ENCODE data around the gene TDRD12.
"Not testable (repeated sequence)": the region's sequence is repeated elsewhere in the genome, so short reads cannot be mapped to it uniquely, and the experiment has no call there.

The TDRD12 gene

GRCh38 chr19:32694316-32694715, 25.3 kb upstream of the TDRD12 start:
- DNase-seq: not testable (repeated sequence)

DNA sequence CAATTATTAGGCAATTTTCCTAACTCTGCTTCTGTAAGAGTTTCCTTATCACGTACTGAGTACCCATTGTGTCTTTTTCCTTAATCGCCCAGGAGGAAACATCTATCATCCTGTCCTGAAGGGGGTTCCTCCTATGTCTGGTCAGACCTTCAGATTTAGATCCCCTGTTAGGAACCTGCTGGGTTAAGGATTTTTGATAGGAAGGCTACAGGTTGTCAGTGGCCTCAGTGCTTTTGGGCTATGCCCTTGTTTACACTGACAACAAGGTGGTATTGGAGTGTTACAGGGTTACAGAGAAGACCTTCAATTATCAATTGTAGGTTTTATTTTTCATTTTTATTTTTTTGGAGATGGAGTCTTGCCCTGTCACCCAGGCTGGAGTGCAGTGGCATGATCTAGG, 24.7 kb upstream of the TDRD12 start:
- not testable (repeated sequence) for DNase-seq

GRCh38 chr19:32695506-32695905, 24.1 kb upstream of the TDRD12 start:
- DNase-seq: not testable (repeated sequence)

- not testable (repeated sequence) for DNase-seq
These were observed 22.8 kb upstream of the TDRD12 start for GRCh38 chr19:32696771-32697170.

- DNase-seq: not testable (repeated sequence)
These were observed 19.4 kb upstream of the TDRD12 start for GRCh38 chr19:32700129-32700528.

- DNase-seq: no peak
These were observed 17.6 kb upstream of the TDRD12 start for GRCh38 chr19:32702010-32702409.

DNA sequence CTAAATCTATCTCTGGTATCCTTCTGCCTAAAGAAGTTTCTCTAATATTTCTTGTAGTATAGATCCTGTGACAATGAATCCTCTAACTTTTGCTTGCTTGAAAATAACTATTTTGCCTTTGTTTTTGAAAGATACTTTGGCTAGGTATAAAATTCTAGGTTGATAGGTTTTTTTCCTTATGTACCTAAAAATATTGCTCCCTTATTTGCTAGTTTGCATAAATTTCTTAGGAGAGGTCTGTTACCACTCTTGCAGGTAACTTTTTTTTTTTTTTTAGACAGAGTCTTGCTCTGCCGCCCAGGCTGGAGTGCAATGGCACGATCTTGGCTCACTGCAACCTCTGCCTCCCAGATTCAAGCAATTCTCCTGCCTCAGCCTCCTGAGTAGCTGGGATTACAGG, 15.6 kb upstream of the TDRD12 start:
- DNase-seq: not testable (repeated sequence)

GRCh38 chr19:32708457-32708856, 11.1 kb upstream of the TDRD12 start:
- DNase-seq: peak in 1 of 4 experiments; percentile 6

DNA sequence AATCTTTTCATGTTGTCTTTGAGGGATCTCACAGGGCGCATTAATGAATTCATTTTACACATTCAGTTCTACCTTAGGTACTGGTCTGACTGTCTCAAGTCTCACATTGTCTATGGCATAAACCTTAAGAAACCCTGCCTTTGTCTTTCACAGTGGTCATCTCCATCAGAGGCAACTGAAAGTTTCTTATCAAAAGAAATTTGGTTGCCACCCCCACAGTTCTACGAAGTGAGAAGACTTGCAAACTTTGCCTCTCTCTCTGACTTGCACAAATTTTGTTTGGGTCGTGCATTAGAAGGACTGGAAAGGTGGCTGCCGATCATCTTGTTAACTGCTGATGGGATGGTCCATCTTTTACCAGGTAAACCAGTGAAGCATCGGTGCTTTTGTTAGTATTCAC, 10.5 kb upstream of the TDRD12 start:
- no peak for DNase-seq

GRCh38 chr19:32711747-32712146, 7.8 kb upstream of the TDRD12 start:
- no peak for DNase-seq

DNA sequence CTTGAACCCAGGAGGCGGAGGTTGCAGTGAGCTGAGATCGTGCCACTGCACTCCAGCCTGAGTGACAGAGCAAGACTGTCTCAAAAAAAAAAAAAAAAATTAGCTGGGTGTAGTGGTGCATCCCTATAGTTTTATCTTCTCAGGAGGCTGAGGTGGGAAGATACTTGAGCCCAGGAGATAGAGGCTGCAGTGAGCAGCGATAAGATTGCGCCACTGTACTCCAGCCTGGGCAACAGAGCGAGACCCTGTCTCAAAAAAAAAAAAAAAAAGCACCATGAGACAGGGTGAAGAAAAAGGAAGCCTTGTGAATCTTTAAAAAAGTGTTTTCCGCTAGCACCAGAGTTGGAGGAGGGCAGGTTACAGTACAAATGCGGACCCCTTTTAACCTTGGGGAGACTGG, 3.4 kb upstream of the TDRD12 start:
- DNase-seq: not testable (repeated sequence)

DNA sequence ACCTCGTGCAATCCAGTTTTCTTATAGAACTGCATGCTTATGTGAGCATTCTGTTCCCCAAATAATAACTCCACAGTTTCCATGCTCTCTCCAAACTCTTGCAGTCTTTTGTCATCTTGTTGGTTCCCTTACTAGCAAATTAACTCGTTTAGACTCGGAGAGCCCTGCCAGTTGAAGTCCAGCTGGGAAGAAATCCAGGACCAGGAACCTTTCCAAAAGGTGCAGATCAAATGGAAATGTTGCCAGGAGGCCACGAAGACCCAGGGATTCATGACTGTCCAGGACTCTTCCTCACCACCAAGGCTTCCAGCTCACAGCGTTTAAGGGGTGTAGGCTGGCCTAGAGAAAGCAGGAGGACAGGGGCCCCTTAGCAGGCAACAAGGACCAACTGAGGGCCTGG, 2.1 kb upstream of the TDRD12 start:
- no peak for DNase-seq

DNA sequence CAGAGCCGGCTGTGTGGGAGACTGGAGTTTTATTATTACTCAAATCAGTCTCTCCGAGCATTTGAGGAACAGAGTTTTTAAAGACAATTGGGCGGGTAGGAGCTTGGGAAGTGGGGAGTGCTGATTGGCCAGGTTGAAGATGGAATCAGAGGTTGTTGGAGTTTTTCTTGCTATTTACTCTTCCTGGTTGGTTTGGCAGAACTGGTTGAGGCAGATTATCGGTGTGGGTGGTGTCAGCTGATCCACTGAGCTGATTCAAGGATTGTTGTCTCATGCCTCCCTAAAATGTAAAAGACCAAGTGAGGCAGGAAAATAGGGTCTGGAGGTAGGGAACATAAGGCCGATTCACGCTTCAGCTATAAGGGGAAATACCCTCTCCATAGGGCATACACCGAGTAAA, 1.3 kb upstream of the TDRD12 start:
- DNase-seq: no peak

- no peak for DNase-seq
These were observed 809 bp downstream of the TDRD12 start for GRCh38 chr19:32720216-32720935.

- no peak for DNase-seq
These were observed 1.3 kb downstream of the TDRD12 start for GRCh38 chr19:32720936-32721250.

- DNase-seq: no peak
These were observed 16.4 kb downstream of the TDRD12 start for GRCh38 chr19:32735936-32736335.

- DNase-seq: no peak
These were observed 23.5 kb downstream of the TDRD12 start for GRCh38 chr19:32743021-32743420.

- no peak for DNase-seq
These were observed 23.9 kb downstream of the TDRD12 start for GRCh38 chr19:32743447-32743846.

DNA sequence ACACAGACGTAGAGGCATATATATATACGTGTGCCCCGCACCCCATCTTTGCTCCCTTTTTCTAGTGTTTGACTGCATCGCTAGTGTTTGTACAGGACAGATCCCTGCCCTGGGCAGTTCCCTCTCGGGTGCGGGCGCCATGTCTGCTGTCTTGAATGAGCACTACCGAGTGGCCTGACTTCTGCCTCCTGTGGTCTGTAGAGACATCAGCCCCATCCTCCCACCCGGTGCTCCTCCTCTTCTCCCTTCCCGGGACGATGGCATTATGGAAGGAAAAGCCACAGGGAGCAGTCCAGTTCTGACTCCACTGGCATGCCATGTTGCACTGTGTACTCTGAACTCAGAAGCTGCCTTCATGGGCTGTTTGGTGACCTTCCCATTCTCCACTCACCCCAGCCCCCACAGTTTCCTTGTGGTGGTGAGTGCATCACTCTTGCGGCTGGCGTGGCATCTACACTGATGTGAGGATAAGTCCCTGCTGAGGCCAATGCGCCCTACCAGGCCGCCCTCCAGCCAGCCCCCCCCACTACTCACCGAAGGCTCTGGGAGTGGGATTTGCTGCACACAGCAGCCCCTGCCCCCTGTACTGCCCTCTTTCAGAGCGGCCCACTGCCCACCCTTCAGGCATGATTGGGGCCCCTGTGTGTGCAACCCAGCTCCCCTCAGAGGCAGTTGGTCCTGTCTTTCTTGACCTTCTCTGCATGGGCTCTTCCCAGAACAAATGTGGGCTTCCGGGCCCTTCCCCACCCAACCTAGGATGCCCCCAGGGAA, 25.2 kb downstream of the TDRD12 start:
- no peak for DNase-seq

GRCh38 chr19:32745594-32746251, 26.2 kb downstream of the TDRD12 start:
- not testable (repeated sequence) for DNase-seq

GRCh38 chr19:32746631-32747196, 27.1 kb downstream of the TDRD12 start:
- peak in 1 of 4 experiments; percentile 5 for DNase-seq

DNA sequence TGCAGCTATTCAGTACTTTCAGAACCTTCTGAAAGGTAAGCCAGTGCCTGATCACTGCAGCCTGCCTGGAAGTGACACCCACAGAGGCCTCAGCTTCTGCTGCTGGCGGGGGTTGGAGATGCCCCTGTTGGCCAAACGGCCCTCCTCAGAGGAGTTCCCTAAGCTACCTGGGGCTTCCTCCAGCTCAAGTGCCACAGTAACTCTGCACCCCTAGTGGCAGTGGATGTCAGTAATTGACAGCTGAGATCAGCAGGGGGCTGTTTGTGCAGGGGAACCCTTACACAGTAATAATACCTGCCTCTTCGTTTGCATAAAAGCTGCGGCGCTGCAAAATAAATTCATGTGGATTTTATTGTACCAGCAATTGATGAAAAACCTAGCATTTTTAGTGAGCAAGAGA, 28.9 kb downstream of the TDRD12 start:
- no peak for DNase-seq

GRCh38 chr19:32748948-32749347, 29.4 kb downstream of the TDRD12 start:
- DNase-seq: no peak

DNA sequence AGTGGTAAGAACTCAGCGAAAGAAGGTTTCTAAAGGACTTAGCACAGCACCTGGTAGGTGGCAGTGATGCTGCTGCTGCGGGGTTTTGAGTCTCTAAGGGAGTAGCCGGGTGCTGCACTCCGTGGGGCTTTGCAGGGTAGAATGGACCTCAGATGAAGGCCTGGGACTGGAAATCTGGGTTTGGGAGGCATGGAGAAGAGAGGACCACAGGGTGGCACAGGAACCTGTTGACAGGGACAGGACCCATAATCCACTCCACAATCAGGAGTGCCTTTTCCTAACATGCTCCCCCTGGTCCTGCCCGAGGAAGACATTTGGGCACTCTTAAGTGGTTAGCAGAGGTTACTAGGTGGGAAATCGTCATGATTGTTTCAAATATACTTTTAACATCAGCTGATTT, 29.8 kb downstream of the TDRD12 start:
- DNase-seq: no peak

All from activated CD4-positive, CD25-positive, alpha-beta regulatory T cell (primary cell).